ENCODE measurements around the gene CACFD1. TPM values are rescaled to one million over a fixed set of nuclear protein-coding genes. Genes with fewer than 3 reads are reported as not detected.

Gene CACFD1
- total RNA-seq, 1 experiment from 2014 or later, result 6.9 TPM

- H3K79me2 ChIP-seq (ENCODE audit: insufficient read depth, low read length), result no peaks in the 10 kb centered on the region
- H2AFZ ChIP-seq (ENCODE audit: low read depth, low read length, poor library complexity, severe bottlenecking), result no peak overlapping the region
- no peak overlapping the region for H3K9ac ChIP-seq (ENCODE audit: low read length)
- H3K4me1 ChIP-seq (ENCODE audit: control insufficient read depth in 1 of 2, insufficient read depth in 2 of 2, low read length in 2 of 2), result no peaks in the 10 kb centered on the region
- no peaks in the 10 kb centered on the region for H3K27me3 ChIP-seq (ENCODE audit: insufficient read depth, low read length)
- ChIA-PET RAD21 (ENCODE audit: low non-redundant PET in 1 of 2, low total read pairs in 2 of 2, uncharacterized antibody in 2 of 2, unreplicated experiment in 2 of 2) (no interaction called here), CTCF (no interaction called here), POLR2A (no interaction called here)
- intact Hi-C loops (cut with micrococcal nuclease), result no loop called here
- no peaks in the 10 kb centered on the region for H3K9me3 ChIP-seq (ENCODE audit: control insufficient read depth in 1 of 2, insufficient read depth in 1 of 2, low read depth in 1 of 2, low read length in 2 of 2)
- no peak overlapping the region for H3K27ac ChIP-seq (ENCODE audit: low read depth, low read length)
- no peak for TF ChIP-seq TCF7L2 (IDR thresholded peaks at IDR 0.05; ENCODE audit: borderline replicate concordance, extremely low read depth, insufficient read depth, insufficient read length)
- TF ChIP-seq POLR2A (IDR thresholded peaks at IDR 0.05; ENCODE audit: borderline replicate concordance, extremely low read depth, insufficient read depth, insufficient read length), result no peak
- no peak for TF ChIP-seq EZH2 (IDR thresholded peaks at IDR 0.05)
- TF ChIP-seq SRF (IDR thresholded peaks at IDR 0.05; ENCODE audit: low read depth), result no peak
- no peak for TF ChIP-seq ATF3 (IDR thresholded peaks at IDR 0.05)
- no peak for TF ChIP-seq ELF1 (IDR thresholded peaks at IDR 0.05; ENCODE audit: borderline replicate concordance, low read depth)
- TF ChIP-seq SIN3A (IDR thresholded peaks at IDR 0.05; ENCODE audit: low read depth), result no peak
- H3K4me3 ChIP-seq (replicated peaks in 1 of 2; ENCODE audit: low read depth in 1 of 2, low read length in 2 of 2), result no peak overlapping the region
- no TSS peak for BruUV-seq (replicated peaks)
- H3K9me2 ChIP-seq (ENCODE audit: insufficient read depth), result no peaks in the 10 kb centered on the region
- ATAC-seq (no peak), DNase-seq (ENCODE audit: low read depth, low spot score) (no peak)
- no peaks in the 10 kb centered on the region for H3K36me3 ChIP-seq (ENCODE audit: control insufficient read depth in 1 of 2, insufficient read depth in 2 of 2, low read length in 2 of 2)
- H4K20me1 ChIP-seq (ENCODE audit: insufficient read depth), result no peaks in the 10 kb centered on the region
- no peak overlapping the region for H3K4me2 ChIP-seq (ENCODE audit: low read length)
Observed at GRCh38 chr9:133471551-133472276, 11.9 kb downstream of the CACFD1 start.

GRCh38 chr9:133472277-133472645 lies 12.5 kb downstream of the CACFD1 start:
- RAD21 ChIA-PET (ENCODE audit: low non-redundant PET in 1 of 2, low total read pairs in 2 of 2, uncharacterized antibody in 2 of 2, unreplicated experiment in 2 of 2), result no interaction called here
- no peak overlapping the region for H3K9ac ChIP-seq (ENCODE audit: low read length)
- no TSS peak for BruUV-seq (replicated peaks)
- H3K27me3 ChIP-seq (ENCODE audit: insufficient read depth, low read length), result no peaks in the 10 kb centered on the region
- H2AFZ ChIP-seq (ENCODE audit: low read depth, low read length, poor library complexity, severe bottlenecking), result no peak overlapping the region
- H3K4me3 ChIP-seq (replicated peaks in 1 of 2; ENCODE audit: low read depth in 1 of 2, low read length in 2 of 2), result no peak overlapping the region
- no peaks in the 10 kb centered on the region for H3K79me2 ChIP-seq (ENCODE audit: insufficient read depth, low read length)
- no peaks in the 10 kb centered on the region for H4K20me1 ChIP-seq (ENCODE audit: insufficient read depth)
- DNase-seq (ENCODE audit: low read depth, low spot score) (no peak), ATAC-seq (no peak)
- H3K27ac ChIP-seq (ENCODE audit: low read depth, low read length), result no peak overlapping the region
- no peak for TF ChIP-seq CTCF (IDR thresholded peaks at IDR 0.05 in 2 of 3, conservative IDR thresholded peaks at IDR 0.05 in 1 of 3; ENCODE audit: borderline replicate concordance in 1 of 3, insufficient read depth in 1 of 3, low read depth in 2 of 3, low read length in 2 of 3)
- no peak overlapping the region for H3K4me2 ChIP-seq (ENCODE audit: low read length)
- H3K9me3 ChIP-seq (ENCODE audit: control insufficient read depth in 1 of 2, insufficient read depth in 1 of 2, low read depth in 1 of 2, low read length in 2 of 2), result no peaks in the 10 kb centered on the region
- CTCF ChIA-PET, result no interaction called here
- no peaks in the 10 kb centered on the region for H3K36me3 ChIP-seq (ENCODE audit: control insufficient read depth in 1 of 2, insufficient read depth in 2 of 2, low read length in 2 of 2)
- no peaks in the 10 kb centered on the region for H3K9me2 ChIP-seq (ENCODE audit: insufficient read depth)
- H3K4me1 ChIP-seq (ENCODE audit: control insufficient read depth in 1 of 2, insufficient read depth in 2 of 2, low read length in 2 of 2), result no peaks in the 10 kb centered on the region
- POLR2A ChIA-PET, result no interaction called here
- intact Hi-C loops (cut with micrococcal nuclease), result no loop called here
